Measurements from ENCODE around the gene LCN6.

Gene LCN6

GRCh38 chr9:136776947-136777346, 28.6 kb upstream of the LCN6 start:
- TF ChIP-seq CTCF (conservative IDR thresholded peaks at IDR 0.05; ENCODE audit: low read depth, low read length), result no peak
- DNase-seq (ENCODE audit: low read depth), result no peak
- H3K4me3 ChIP-seq (ENCODE audit: low read depth, low read length), result no peak overlapping the region

GRCh38 chr9:136775191-136775590, 26.9 kb upstream of the LCN6 start:
- no peak overlapping the region for H3K4me3 ChIP-seq (ENCODE audit: low read depth, low read length)
- DNase-seq (ENCODE audit: low read depth), result no peak
- TF ChIP-seq CTCF (conservative IDR thresholded peaks at IDR 0.05; ENCODE audit: low read depth, low read length), result no peak

GRCh38 chr9:136774416-136775045, 26.2 kb upstream of the LCN6 start:
- no peak for DNase-seq (ENCODE audit: low read depth)
- no peak for TF ChIP-seq CTCF (conservative IDR thresholded peaks at IDR 0.05; ENCODE audit: low read depth, low read length)
- no peak overlapping the region for H3K4me3 ChIP-seq (ENCODE audit: low read depth, low read length)

GRCh38 chr9:136773386-136774044, 25.2 kb upstream of the LCN6 start:
- no peak for TF ChIP-seq CTCF (conservative IDR thresholded peaks at IDR 0.05; ENCODE audit: low read depth, low read length)
- no peak overlapping the region for H3K4me3 ChIP-seq (ENCODE audit: low read depth, low read length)
- peak; percentile 42 for DNase-seq (ENCODE audit: low read depth)

- TF ChIP-seq CTCF (conservative IDR thresholded peaks at IDR 0.05; ENCODE audit: low read depth, low read length), result no peak
- DNase-seq (ENCODE audit: low read depth), result no peak
- H3K4me3 ChIP-seq (ENCODE audit: low read depth, low read length), result no peak overlapping the region
Observed at GRCh38 chr9:136771907-136772415, 23.6 kb upstream of the LCN6 start.

GRCh38 chr9:136769710-136770191, 21.4 kb upstream of the LCN6 start:
- H3K4me3 ChIP-seq (ENCODE audit: low read depth, low read length), result no peak overlapping the region
- TF ChIP-seq CTCF (conservative IDR thresholded peaks at IDR 0.05; ENCODE audit: low read depth, low read length), result peak; percentile 67
- DNase-seq (ENCODE audit: low read depth), result peak; percentile 21

All from choroid plexus epithelial cell (primary cell).